ENCODE measurements around the gene TIMM13.

GRCh38 chr19:2475702-2476450, 48.5 kb upstream of the TIMM13 start, which contains the start of gene GADD45B:
- TF ChIP-seq POLR2A (IDR thresholded peaks at IDR 0.05): peak; percentile 100
- no peak for TF ChIP-seq CTCF (IDR thresholded peaks at IDR 0.05)

Data from heart left ventricle (tissue), 13 donors.